Fibroblast of the aortic adventitia (primary cell): Measurements from ENCODE around the gene GOLT1B. TPM values are rescaled to one million over a fixed set of nuclear protein-coding genes. Genes with fewer than 3 reads are reported as not detected.

ENCODE experiments used
- DNase-seq: peaks from one replicate; pipeline ENCODE4 v3.0.0-alpha.2; 2010; ENCODE audit warnings: low read depth
- H3K4me3 ChIP-seq: 2 replicates; pipeline ENCODE4 v1.5.1; 2011; ENCODE audit warnings: low read depth, mild to moderate bottlenecking, control low read depth, low read length, moderate library complexity
- total RNA-seq: library from RNA; depleted of rRNA; stranded (reverse); fragments of >200 nt; gene quantifications from 2 replicates; pipeline ENCODE4 v1.2.3, GENCODE V29; 2012; ENCODE audit warnings: low replicate concordance
- TF ChIP-seq, protein P1 (sequence below): IDR thresholded peaks from 2 replicates; pipeline ENCODE4 v1.5.1; 2011; ENCODE audit warnings: mild to moderate bottlenecking, low read length, control low read depth, inconsistent platforms; ENCODE audit not compliant: insufficient read depth

GOLT1B gene
- total RNA-seq, 1 donor: 82.2 TPM

DNA sequence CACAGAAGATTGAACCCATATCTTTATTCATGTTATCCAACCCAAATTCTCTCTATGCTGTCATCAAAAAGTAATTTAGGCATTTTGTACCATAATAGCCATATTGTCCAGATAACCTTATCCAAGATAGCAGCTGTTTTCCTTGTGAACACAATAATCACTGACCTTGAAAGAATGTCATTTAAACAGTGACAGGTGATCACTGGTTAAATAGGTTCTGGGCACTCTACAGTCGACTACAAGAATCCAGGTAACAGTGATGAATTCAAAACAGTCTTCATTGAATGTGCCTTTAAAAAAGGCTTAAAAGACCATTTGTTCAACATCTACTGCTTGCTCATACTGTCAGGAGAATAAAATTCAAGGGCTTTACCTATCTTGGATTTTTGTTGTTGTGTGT, 20.0 kb downstream of the GOLT1B start:
- DNase-seq: no peak
- TF ChIP-seq, protein P1, sequence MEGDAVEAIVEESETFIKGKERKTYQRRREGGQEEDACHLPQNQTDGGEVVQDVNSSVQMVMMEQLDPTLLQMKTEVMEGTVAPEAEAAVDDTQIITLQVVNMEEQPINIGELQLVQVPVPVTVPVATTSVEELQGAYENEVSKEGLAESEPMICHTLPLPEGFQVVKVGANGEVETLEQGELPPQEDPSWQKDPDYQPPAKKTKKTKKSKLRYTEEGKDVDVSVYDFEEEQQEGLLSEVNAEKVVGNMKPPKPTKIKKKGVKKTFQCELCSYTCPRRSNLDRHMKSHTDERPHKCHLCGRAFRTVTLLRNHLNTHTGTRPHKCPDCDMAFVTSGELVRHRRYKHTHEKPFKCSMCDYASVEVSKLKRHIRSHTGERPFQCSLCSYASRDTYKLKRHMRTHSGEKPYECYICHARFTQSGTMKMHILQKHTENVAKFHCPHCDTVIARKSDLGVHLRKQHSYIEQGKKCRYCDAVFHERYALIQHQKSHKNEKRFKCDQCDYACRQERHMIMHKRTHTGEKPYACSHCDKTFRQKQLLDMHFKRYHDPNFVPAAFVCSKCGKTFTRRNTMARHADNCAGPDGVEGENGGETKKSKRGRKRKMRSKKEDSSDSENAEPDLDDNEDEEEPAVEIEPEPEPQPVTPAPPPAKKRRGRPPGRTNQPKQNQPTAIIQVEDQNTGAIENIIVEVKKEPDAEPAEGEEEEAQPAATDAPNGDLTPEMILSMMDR: no peak
- H3K4me3 ChIP-seq: no peak overlapping the region

DNA sequence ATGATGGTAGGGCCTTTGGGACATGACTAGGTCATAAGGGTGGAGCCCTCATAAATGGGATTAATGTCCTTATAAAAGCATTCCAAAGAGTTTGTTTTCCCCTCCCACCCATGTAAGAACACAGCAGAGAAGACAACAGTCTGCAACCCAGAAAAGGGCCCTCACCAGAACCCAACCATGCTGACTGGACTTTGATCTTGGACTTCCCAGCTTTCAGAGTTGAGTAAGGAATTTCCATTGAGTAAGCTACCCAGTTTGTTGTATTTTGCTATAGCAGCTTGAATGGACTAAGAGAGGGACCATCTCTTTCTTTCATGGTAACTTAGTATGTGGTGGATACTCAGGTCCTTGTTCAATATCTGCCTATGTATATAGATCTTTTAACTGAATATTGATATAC, 21.6 kb downstream of the GOLT1B start:
- DNase-seq: no peak
- TF ChIP-seq, protein P1: no peak
- H3K4me3 ChIP-seq: no peak overlapping the region

DNA sequence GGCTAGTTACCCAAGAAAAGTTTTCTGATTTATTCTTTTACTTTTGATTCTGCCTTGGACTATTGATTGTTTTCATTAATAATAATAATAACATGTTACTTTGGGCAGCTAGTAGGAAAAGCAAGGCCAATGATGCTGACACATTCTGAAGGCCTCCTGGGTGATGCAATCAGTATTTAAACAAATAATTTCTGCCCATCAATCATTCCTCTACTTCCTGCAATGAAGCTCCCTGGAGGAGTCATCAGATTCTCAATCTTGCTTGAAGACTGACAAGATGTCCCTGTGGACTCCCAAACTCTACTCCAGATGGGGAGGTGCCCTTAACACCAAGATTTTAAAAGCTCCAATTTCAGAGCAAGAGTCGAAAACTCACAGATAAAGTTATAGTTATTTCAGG, 24.5 kb downstream of the GOLT1B start, which contains the start of gene SPX:
Gene SPX (plus strand): TSS at position 244 of the 400 bp plus-strand sequence. CDS start 177 bp downstream, outside the sequence.
- TF ChIP-seq, protein P1: no peak
- DNase-seq: peak; percentile 6
- peak within 1 kb of the TSS; percentile 67 for H3K4me3 ChIP-seq

DNA sequence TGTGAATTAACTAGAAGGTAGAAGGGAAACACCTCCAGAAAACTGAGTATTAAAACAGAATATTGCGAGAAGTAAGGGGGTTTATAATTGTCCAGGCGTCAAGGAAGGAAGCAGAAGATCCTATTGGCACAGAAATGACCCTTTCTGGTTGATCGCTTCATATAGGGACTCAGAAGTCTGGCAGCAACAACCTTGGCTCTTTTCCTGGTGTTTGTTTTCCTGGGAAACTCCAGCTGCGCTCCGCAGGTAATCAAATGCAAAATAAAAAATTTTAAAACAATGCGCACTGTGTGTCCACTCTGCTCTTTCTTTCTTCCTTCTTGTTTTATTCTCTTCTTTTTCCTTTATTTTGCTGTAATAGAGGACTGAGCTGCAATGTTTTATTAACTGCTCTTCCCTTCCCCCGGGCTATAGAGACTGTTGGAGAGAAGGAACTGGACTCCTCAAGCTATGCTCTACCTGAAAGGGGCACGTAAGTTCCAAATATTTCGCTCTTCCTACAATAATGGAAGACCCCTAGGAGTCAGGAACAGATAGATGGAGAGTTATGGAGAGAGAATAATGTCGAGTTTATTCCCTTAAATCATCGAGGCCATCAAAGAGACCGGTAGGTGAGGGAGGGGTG, 25.2 kb downstream of the GOLT1B start:
- H3K4me3 ChIP-seq: peak overlapping the region; percentile 67
- DNase-seq: peak; percentile 4
- TF ChIP-seq, protein P1: no peak

DNA sequence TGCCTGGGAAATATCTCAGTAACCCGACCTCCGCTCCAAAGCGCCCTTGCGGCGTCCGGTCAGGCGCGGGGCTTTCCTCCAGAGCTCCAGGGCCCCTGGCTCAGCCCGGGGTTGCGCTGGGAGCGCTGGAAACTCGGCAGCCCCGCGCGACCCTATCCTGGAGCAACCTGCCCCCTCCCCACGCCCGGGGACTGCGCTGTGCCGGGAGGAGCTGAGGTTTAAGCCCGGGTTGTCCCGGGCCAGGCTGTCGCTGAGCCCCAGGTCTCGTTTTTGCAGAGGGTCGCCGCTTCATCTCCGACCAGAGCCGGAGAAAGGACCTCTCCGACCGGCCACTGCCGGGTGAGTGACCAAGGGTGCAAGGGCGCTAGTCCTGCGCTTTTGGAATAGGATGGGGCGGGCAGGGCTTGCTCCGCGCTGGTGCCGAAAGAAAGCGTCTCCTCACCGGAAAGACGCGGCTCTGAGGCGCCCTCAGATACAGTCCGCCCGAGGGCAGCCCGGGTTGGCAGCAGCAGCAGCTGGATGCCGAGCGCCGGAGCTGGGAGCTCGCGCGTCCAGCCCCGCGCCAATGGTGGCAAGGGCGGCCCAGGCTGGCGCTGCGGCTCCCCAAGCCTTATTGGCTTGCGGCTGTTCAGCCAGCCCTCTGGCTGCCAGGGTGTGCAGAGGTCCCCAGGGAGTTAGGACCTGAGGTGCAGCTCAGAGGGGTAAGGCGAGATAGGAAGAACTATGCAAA, 26.0 kb downstream of the GOLT1B start:
- H3K4me3 ChIP-seq: peak overlapping the region; percentile 67
- TF ChIP-seq, protein P1: no peak
- peak; percentile 39 for DNase-seq

DNA sequence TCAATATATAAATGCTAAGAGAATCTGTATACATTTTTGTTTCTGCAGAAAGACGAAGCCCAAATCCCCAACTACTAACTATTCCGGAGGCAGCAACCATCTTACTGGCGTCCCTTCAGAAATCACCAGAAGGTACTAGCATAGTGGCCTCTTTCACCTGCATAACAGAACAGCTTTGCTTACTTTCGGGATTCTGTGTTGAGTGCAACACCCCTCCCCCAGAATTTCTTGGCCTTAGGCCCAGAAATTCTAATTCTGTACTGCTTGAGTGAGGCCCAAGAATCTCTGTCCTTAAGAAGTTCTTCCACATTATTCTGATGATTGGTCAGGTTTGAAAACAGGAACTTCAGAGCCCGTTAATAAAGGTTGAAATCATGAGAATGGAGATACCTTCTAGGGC, 27.4 kb downstream of the GOLT1B start:
- no peak for DNase-seq
- no peak overlapping the region for H3K4me3 ChIP-seq
- TF ChIP-seq, protein P1: no peak
